Endodermal cell (in vitro differentiated cells): ENCODE measurements around the gene RNF175. TPM values are rescaled to one million over a fixed set of nuclear protein-coding genes. Genes with fewer than 3 reads are reported as not detected.

Experiments
- DNase-seq: peaks from one replicate; pipeline ENCODE4 v3.0.0-alpha.2; 2017
- H3K27ac ChIP-seq: 2 replicates; pipeline ENCODE4 v1.5.1; 2013; ENCODE audit warnings: mild to moderate bottlenecking, low read depth, low read length, moderate library complexity
- H3K27me3 ChIP-seq: 2 replicates; pipeline ENCODE4 v1.6.1; 2013; ENCODE audit warnings: mild to moderate bottlenecking, low read length, moderate library complexity; ENCODE audit not compliant: insufficient read depth, control insufficient read depth, poor library complexity, severe bottlenecking
- H3K36me3 ChIP-seq: 2 replicates; pipeline ENCODE4 v1.7.0; 2013; ENCODE audit warnings: mild to moderate bottlenecking, low read length, moderate library complexity; ENCODE audit not compliant: control insufficient read depth, insufficient read depth
- H3K4me1 ChIP-seq: one replicate; pipeline ENCODE4 v1.7.0; 2013; ENCODE audit warnings: low read length; ENCODE audit not compliant: control insufficient read depth, insufficient read depth
- H3K4me3 ChIP-seq: 2 replicates; pipeline ENCODE4 v1.5.1; 2013; ENCODE audit warnings: mild to moderate bottlenecking, low read length, moderate library complexity
- H3K9ac ChIP-seq: 2 replicates; pipeline ENCODE4 v1.6.1; 2013; ENCODE audit warnings: mild to moderate bottlenecking, low read length, moderate library complexity; ENCODE audit not compliant: poor library complexity, severe bottlenecking; ENCODE audit errors: extremely low read depth
- H3K9me3 ChIP-seq: 2 replicates; pipeline ENCODE4 v1.6.1; 2013; ENCODE audit warnings: mild to moderate bottlenecking, low read length, moderate library complexity; ENCODE audit not compliant: control insufficient read depth
- H3K27ac Mint-ChIP-seq: 2 replicates; pipeline ENCODE4 v1.8.0; 2020; ENCODE audit warnings: mixed read lengths
- H3K27me3 Mint-ChIP-seq: 2 replicates; pipeline ENCODE4 v1.8.0; 2021; ENCODE audit warnings: mild to moderate bottlenecking, mixed read lengths; ENCODE audit not compliant: insufficient read depth
- H3K36me3 Mint-ChIP-seq: 2 replicates; pipeline ENCODE4 v1.8.0; 2020; ENCODE audit warnings: low read depth, mixed read lengths
- H3K4me1 Mint-ChIP-seq: 2 replicates; pipeline ENCODE4 v1.8.0; 2020; ENCODE audit warnings: mixed read lengths
- H3K4me3 Mint-ChIP-seq: 2 replicates; pipeline ENCODE4 v1.8.0; 2020; ENCODE audit warnings: mild to moderate bottlenecking, moderate library complexity, mixed read lengths
- H3K9me3 Mint-ChIP-seq: 2 replicates; pipeline ENCODE4 v1.8.0; 2020; ENCODE audit warnings: mild to moderate bottlenecking, mixed read lengths
- CTCF ChIP-seq: fragments of 200-600 bp; sonication (generic); conservative IDR thresholded peaks from 2 replicates; pipeline ENCODE4 v1.5.0; 2021; ENCODE audit warnings: antibody characterized with exemption, mild to moderate bottlenecking
- WGBS, 2 experiments: methylation state at CpG; one replicate each; pipeline versions ENCODE4 v1.1.5 to v1.1.7; 2013; ENCODE audit warnings: missing lambda C conversion rate in 2 of 2, mixed read lengths in 1 of 2; ENCODE audit not compliant: insufficient coverage in 1 of 2, insufficient read length in 1 of 2; 5-methylcytosine and 5-hydroxymethylcytosine counted together
- total RNA-seq, 2 donors: library from RNA; stranded (reverse); fragmentation: NEBNext Ultra II Directional in 1 of 2; extraction: Animal tissue kit (Norgen Biotek cat#: 25700) in 1 of 2; gene quantifications; 2 replicates in 1 of 2; 3 replicates in 1 of 2; pipeline ENCODE4 v1.2.1, GENCODE V29; 2021

RNF175 gene
- total RNA-seq, 2 donors from 2014 or later, result 1.7 to 4.2 TPM

- Histone ChIP-seq H3K27ac (no peak overlapping the region), H3K4me3 (no peak overlapping the region), H3K4me1 (no peaks in the 10 kb centered on the region), H3K36me3 (no peaks in the 10 kb centered on the region), H3K9me3 (no peaks in the 10 kb centered on the region), H3K9ac (no peak overlapping the region), H3K27me3 (no peaks in the 10 kb centered on the region)
- WGBS, 2 experiments, result 84 to 100% methylated on average over 1 to 3 of the region's 3 CpGs
- Mint-ChIP-seq H3K27ac (no peak overlapping the region), H3K36me3 (no peaks in the 10 kb centered on the region), H3K27me3 (no peaks in the 10 kb centered on the region), H3K9me3 (no peaks in the 10 kb centered on the region), H3K4me3 (no peak overlapping the region), H3K4me1 (no peaks in the 10 kb centered on the region)
- DNase-seq, result no peak
- TF ChIP-seq CTCF, result no peak
Measured at GRCh38 chr4:153731239-153731638, 28.6 kb downstream of the RNF175 start.

GRCh38 chr4:153729895-153730294 is 29.9 kb downstream of the RNF175 start:
- no peaks in the 10 kb centered on the region for H3K36me3 Mint-ChIP-seq
- WGBS, 2 experiments, result 50 to 94% methylated on average over 1 to 2 of the region's 2 CpGs

GRCh38 chr4:153728660-153729059 is 31.2 kb downstream of the RNF175 start:
- Histone ChIP-seq H3K27me3 (no peaks in the 10 kb centered on the region), H3K36me3 (no peaks in the 10 kb centered on the region), H3K9me3 (no peaks in the 10 kb centered on the region), H3K4me1 (no peaks in the 10 kb centered on the region), H3K4me3 (no peak overlapping the region), H3K9ac (no peak overlapping the region), H3K27ac (no peak overlapping the region)
- Mint-ChIP-seq H3K9me3 (no peaks in the 10 kb centered on the region), H3K4me3 (no peak overlapping the region), H3K27ac (no peak overlapping the region), H3K4me1 (no peaks in the 10 kb centered on the region), H3K36me3 (no peaks in the 10 kb centered on the region), H3K27me3 (peaks cover 1% of the 10 kb centered on the region)
- no peak for DNase-seq
- no peak for TF ChIP-seq CTCF
- 86 to 87% methylated on average over 4 of the region's 4 CpGs for WGBS, 2 experiments

More at GRCh38 chr4:153729895-153730294, 29.9 kb downstream of the RNF175 start:
- no peaks in the 10 kb centered on the region for H3K36me3 ChIP-seq
- no peaks in the 10 kb centered on the region for H3K4me1 Mint-ChIP-seq
- H3K27ac ChIP-seq, result no peak overlapping the region
- DNase-seq, result peak; percentile 44
- H3K4me1 ChIP-seq, result no peaks in the 10 kb centered on the region
- H3K27me3 ChIP-seq, result no peaks in the 10 kb centered on the region
- H3K27me3 Mint-ChIP-seq, result no peaks in the 10 kb centered on the region
- H3K4me3 Mint-ChIP-seq, result no peak overlapping the region
- H3K4me3 ChIP-seq, result no peak overlapping the region
- no peak for TF ChIP-seq CTCF
- H3K9ac ChIP-seq, result no peak overlapping the region
- H3K27ac Mint-ChIP-seq, result no peak overlapping the region
- no peaks in the 10 kb centered on the region for H3K9me3 ChIP-seq
- H3K9me3 Mint-ChIP-seq, result no peaks in the 10 kb centered on the region
